ENCODE results near the gene FILIP1L. TPM values are rescaled to one million over a fixed set of nuclear protein-coding genes. Genes with fewer than 3 reads are reported as not detected.

FILIP1L gene
- total RNA-seq, 2 donors from 2014 or later: 270 to 279 TPM

DNA sequence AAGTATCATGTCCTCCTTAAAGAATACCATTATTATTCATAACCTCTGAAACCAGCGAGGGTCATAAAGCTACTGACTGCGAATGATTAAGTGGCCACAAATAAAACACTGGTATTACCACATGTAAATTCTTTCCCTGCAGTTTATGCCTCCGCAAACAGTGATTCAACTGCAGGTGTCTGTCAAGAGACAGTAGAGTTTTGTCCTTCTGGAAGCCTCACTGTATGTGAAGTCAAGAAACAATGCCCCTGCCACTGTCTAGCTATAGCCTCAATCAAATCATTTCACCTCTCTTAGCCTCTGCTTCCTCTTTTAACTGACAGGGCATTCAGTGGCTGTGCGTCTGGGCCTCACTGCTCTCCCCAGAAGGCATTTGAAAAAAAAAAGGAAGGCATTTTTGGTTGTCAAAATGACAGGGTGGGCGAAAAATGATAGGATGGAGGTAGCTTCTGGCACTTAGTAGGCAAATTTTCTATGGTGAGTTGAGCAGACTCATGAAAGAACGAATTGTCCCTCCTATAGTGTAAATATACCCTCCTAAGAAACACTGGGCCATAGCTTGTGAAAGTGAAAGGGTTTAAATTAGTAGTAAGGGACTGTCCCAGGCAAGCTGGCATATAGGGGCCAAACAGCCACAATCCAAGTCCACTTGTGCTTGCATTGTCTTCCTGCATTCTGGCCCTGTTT is 66.7 kb downstream of the FILIP1L start:
- Histone ChIP-seq H3K4me1 (ENCODE audit: control insufficient read depth in 1 of 2, low read depth in 2 of 2) (peaks cover 29 to 56% of the 10 kb centered on the region in 2 donors), H3K9me3 (no peaks in the 10 kb centered on the region), H3K27ac (peak overlapping the region; percentile 59 to 82), H3K36me3 (no peaks in the 10 kb centered on the region), H3K4me3 (peak overlapping the region; percentile 37), H3K27me3 (replicated peaks; ENCODE audit: insufficient read depth) (no peaks in the 10 kb centered on the region)
- TF ChIP-seq, protein P1, sequence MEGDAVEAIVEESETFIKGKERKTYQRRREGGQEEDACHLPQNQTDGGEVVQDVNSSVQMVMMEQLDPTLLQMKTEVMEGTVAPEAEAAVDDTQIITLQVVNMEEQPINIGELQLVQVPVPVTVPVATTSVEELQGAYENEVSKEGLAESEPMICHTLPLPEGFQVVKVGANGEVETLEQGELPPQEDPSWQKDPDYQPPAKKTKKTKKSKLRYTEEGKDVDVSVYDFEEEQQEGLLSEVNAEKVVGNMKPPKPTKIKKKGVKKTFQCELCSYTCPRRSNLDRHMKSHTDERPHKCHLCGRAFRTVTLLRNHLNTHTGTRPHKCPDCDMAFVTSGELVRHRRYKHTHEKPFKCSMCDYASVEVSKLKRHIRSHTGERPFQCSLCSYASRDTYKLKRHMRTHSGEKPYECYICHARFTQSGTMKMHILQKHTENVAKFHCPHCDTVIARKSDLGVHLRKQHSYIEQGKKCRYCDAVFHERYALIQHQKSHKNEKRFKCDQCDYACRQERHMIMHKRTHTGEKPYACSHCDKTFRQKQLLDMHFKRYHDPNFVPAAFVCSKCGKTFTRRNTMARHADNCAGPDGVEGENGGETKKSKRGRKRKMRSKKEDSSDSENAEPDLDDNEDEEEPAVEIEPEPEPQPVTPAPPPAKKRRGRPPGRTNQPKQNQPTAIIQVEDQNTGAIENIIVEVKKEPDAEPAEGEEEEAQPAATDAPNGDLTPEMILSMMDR (IDR thresholded peaks at IDR 0.05): no peak
- no peak for DNase-seq (ENCODE audit: low spot score)
- ATAC-seq (ENCODE audit: insufficient number of reproducible peaks, low FRiP score, low read depth): no peak

DNA sequence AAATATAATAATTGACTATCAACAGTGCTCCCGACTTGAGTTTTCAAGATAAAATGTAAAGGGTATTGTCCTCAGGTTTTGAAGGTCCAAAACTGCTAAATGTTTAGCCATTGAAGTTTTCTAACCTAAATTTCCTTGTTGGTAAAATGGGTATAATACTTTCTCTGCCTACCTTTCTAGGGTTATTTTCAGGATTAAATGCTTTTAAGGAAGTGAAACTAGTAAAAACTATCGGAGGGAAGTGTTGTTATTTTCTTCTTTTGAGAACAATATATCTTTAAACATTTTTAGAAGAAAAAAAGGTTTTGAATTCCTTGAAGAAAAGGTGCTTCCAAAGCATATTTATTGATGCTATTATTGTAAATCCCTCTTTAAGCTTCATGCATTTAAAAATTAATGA is 67.3 kb downstream of the FILIP1L start:
- no peaks in the 10 kb centered on the region for H3K9me3 ChIP-seq
- H3K4me1 ChIP-seq (ENCODE audit: control insufficient read depth in 1 of 2, low read depth in 2 of 2): peaks cover 30 to 62% of the 10 kb centered on the region in 2 donors
- peak overlapping the region in 1 of 2 donors; percentile 82 for H3K27ac ChIP-seq

DNA sequence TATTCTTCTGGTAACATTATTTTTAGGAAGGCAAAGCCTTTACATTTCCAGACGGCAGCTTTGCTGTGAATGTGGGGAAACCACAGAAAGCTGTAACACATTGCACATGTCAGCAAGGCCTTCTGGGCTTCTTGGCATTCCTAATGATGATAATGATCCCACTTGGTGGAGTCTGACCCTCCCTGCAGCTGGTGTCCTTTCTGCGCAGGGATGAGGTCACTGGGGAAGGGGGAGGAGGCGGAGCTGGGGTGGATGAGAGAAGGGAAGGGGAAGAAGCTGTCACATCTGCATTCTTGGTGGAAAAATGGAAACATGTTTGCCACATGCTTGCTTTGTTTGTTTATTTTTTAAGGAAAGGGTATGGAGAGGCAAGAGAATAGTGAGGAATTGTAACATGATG is 68.6 kb downstream of the FILIP1L start:
- TF ChIP-seq, protein P1 (IDR thresholded peaks at IDR 0.05): no peak
- Histone ChIP-seq H3K36me3 (no peaks in the 10 kb centered on the region), H3K4me3 (no peak overlapping the region), H3K4me1 (ENCODE audit: control insufficient read depth in 1 of 2, low read depth in 2 of 2) (peaks cover 35 to 74% of the 10 kb centered on the region in 2 donors), H3K9me3 (no peaks in the 10 kb centered on the region), H3K27ac (peak overlapping the region; percentile 82 to 92), H3K27me3 (replicated peaks; ENCODE audit: insufficient read depth) (no peaks in the 10 kb centered on the region)
- ATAC-seq (ENCODE audit: insufficient number of reproducible peaks, low FRiP score, low read depth) (no peak), DNase-seq (ENCODE audit: low spot score) (no peak)

More for the DNA sequence above, 67.3 kb downstream of the FILIP1L start:
- Histone ChIP-seq H3K36me3 (no peaks in the 10 kb centered on the region), H3K4me3 (peak overlapping the region; percentile 37), H3K27me3 (replicated peaks; ENCODE audit: insufficient read depth) (no peaks in the 10 kb centered on the region)
- ATAC-seq (ENCODE audit: insufficient number of reproducible peaks, low FRiP score, low read depth) (no peak), DNase-seq (ENCODE audit: low spot score) (no peak)
- TF ChIP-seq, protein P1 (IDR thresholded peaks at IDR 0.05): no peak

DNA sequence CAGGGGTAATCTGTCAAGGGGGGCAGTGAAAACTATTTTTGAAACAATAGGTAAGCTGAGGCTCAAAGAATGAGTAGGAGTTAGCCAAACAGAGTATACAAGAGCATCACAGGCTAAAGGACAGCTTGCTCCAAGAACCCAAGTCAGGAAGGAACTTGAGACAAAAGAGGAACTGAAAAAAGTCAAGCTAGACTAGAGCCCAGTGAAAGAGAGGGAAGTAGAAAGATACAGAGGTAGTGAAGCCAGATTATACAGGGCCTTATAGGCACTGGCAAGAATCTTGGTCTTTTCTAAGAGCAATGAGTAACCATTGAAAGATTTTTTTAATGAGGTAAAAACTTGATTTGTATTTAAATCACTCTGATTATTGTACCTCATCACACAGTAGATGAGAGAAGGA is 69.9 kb downstream of the FILIP1L start:
- Histone ChIP-seq H3K4me3 (no peak overlapping the region), H3K36me3 (no peaks in the 10 kb centered on the region), H3K9me3 (no peaks in the 10 kb centered on the region), H3K27me3 (replicated peaks; ENCODE audit: insufficient read depth) (no peaks in the 10 kb centered on the region), H3K27ac (peak overlapping the region; percentile 82 to 92), H3K4me1 (ENCODE audit: control insufficient read depth in 1 of 2, low read depth in 2 of 2) (peaks cover 41 to 85% of the 10 kb centered on the region in 2 donors)
- TF ChIP-seq, protein P1 (IDR thresholded peaks at IDR 0.05): no peak
- no peak for ATAC-seq (ENCODE audit: insufficient number of reproducible peaks, low FRiP score, low read depth)
- DNase-seq (ENCODE audit: low spot score): no peak

DNA sequence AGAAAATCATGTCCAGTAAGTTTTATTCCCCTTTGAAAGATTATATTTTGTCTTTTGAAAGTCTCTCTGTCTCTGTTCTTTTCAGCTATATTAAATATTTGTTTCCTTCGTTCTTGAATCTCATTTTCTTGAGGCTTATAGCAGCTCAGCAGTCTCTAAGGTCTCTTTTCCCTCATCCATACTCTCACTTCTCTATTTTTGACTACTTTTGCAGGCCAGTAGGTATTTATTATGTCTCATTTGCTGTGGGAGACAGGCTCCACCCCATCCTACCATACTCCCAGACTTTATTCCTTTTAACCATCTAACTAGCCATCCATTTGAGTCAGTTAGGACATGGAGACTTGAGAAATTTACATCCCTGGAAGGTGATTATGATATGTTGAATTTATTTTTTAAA is 71.0 kb downstream of the FILIP1L start:
- Histone ChIP-seq H3K4me1 (ENCODE audit: control insufficient read depth in 1 of 2, low read depth in 2 of 2) (peaks cover 38 to 76% of the 10 kb centered on the region in 2 donors), H3K36me3 (no peaks in the 10 kb centered on the region), H3K4me3 (no peak overlapping the region), H3K9me3 (no peaks in the 10 kb centered on the region), H3K27ac (peak overlapping the region; percentile 82 to 92), H3K27me3 (replicated peaks; ENCODE audit: insufficient read depth) (no peaks in the 10 kb centered on the region)
- ATAC-seq (ENCODE audit: insufficient number of reproducible peaks, low FRiP score, low read depth) (no peak), DNase-seq (ENCODE audit: low spot score) (no peak)
- TF ChIP-seq, protein P1 (IDR thresholded peaks at IDR 0.05): no peak
